Measurements from ENCODE around the gene TNFRSF18. TPM values are rescaled to one million over a fixed set of nuclear protein-coding genes. Genes with fewer than 3 reads are reported as not detected.

The TNFRSF18 gene
- total and polyA plus RNA-seq, 4 donors = 0.17 to 0.24 (median 0.19) TPM; not detected in 1

- TF ChIP-seq, protein P1, sequence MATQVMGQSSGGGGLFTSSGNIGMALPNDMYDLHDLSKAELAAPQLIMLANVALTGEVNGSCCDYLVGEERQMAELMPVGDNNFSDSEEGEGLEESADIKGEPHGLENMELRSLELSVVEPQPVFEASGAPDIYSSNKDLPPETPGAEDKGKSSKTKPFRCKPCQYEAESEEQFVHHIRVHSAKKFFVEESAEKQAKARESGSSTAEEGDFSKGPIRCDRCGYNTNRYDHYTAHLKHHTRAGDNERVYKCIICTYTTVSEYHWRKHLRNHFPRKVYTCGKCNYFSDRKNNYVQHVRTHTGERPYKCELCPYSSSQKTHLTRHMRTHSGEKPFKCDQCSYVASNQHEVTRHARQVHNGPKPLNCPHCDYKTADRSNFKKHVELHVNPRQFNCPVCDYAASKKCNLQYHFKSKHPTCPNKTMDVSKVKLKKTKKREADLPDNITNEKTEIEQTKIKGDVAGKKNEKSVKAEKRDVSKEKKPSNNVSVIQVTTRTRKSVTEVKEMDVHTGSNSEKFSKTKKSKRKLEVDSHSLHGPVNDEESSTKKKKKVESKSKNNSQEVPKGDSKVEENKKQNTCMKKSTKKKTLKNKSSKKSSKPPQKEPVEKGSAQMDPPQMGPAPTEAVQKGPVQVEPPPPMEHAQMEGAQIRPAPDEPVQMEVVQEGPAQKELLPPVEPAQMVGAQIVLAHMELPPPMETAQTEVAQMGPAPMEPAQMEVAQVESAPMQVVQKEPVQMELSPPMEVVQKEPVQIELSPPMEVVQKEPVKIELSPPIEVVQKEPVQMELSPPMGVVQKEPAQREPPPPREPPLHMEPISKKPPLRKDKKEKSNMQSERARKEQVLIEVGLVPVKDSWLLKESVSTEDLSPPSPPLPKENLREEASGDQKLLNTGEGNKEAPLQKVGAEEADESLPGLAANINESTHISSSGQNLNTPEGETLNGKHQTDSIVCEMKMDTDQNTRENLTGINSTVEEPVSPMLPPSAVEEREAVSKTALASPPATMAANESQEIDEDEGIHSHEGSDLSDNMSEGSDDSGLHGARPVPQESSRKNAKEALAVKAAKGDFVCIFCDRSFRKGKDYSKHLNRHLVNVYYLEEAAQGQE (IDR thresholded peaks at IDR 0.05) = no peak
- TF ChIP-seq ZBTB33 (IDR thresholded peaks at IDR 0.05) (no peak), TAF1 (conservative IDR thresholded peaks at IDR 0.05) (no peak), RXRA (IDR thresholded peaks at IDR 0.05) (no peak), FOXA1 (IDR thresholded peaks at IDR 0.05) (no peak), JUND (IDR thresholded peaks at IDR 0.05) (no peak), RAD21 (IDR thresholded peaks at IDR 0.05) (no peak), YY1 (IDR thresholded peaks at IDR 0.05) (no peak)
- TF ChIP-seq, protein P2, sequence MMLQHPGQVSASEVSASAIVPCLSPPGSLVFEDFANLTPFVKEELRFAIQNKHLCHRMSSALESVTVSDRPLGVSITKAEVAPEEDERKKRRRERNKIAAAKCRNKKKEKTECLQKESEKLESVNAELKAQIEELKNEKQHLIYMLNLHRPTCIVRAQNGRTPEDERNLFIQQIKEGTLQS (IDR thresholded peaks at IDR 0.05) = no peak
These were observed 48.2 kb upstream of the TNFRSF18 start (continued) for GRCh38 chr1:1254667-1254998.

DNA sequence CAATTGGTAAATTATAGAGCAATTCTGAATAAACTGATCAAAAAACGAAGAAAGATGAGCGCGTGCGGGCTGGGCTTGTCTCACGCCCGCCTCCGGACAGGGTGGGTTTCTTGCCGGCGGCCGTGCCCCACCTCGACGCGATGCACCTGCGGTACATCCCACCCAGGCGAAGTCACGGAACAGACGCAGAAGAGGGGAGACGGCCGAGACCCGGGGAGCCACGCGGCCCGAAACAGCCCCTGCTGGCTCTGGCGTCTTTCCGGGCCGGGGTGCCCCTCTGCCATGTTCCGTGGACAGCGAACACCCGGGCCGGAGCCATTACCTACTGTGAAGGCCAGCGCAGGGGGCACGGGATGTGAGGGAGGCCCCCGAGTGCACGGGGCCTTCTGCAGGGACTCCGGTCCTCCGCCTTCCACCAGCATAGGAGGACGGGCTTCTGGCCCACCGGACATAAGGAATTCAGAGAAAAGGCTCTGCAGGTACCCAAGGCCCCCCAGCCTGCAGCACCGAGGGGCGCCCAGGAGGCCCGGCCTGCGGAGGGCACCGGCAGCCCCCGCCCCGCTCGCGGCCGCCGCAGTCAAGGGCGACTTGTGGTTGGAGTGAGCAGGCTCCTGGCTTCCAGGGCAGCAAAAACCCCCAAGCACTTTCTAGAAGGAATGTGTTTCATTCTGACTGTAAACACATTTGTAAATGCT lies 47.7 kb upstream of the TNFRSF18 start:
- H3K4me1 ChIP-seq (ENCODE audit: control insufficient read depth in 4 of 4, insufficient read depth in 4 of 4, low read length in 3 of 4) = no peaks in the 10 kb centered on the region
- H3K27me3 ChIP-seq (ENCODE audit: control insufficient read depth in 4 of 4, insufficient read depth in 4 of 4, low read length in 3 of 4) = no peaks in the 10 kb centered on the region
- DNase-seq (ENCODE audit: low spot score) = no peak
- H3K4me3 ChIP-seq (ENCODE audit: low read depth in 1 of 3, low read length in 3 of 3) = no peak overlapping the region
- H3K27ac ChIP-seq (ENCODE audit: low read depth in 1 of 2, low read length in 2 of 2) = no peak overlapping the region
- no peaks in the 10 kb centered on the region for H3K9me3 ChIP-seq (ENCODE audit: control insufficient read depth in 4 of 4, low read length in 3 of 4)
- WGBS = 95% methylated on average over 50 of the region's 50 CpGs
- TF ChIP-seq JUND (IDR thresholded peaks at IDR 0.05) = no peak
- no peak for TF ChIP-seq HNF4A (conservative IDR thresholded peaks at IDR 0.05)
- no peak for TF ChIP-seq HNF4G (IDR thresholded peaks at IDR 0.05)
- H3K9ac ChIP-seq (ENCODE audit: low read depth in 1 of 2, low read length in 2 of 2) = no peak overlapping the region
- H3K36me3 ChIP-seq (ENCODE audit: control insufficient read depth in 4 of 4, insufficient read depth in 3 of 4, low read depth in 1 of 4, low read length in 3 of 4) = peaks cover 13 to 30% (median 16%) of the 10 kb centered on the region in 4 donors

DNA sequence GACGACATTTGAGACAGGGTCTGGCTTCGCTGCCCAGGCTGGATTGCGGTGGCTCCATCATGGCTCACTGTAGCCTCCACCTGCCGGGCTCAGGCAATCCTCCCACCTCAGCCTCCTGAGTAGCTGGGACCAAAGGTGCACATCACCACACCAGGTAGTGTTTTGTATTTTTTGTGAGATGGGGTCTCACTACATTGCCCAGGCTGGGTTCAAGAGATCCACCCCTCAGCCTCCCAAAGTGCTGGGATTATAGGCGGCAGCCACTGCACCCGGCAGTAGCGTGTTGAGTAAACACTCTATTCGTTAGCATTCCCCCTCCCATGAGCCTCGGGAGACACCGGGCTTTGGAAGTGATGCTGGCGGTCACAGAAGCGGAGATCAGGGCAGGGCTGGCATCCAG lies 46.9 kb upstream of the TNFRSF18 start:
- no peak for TF ChIP-seq GABPA (IDR thresholded peaks at IDR 0.05 in 1 of 2, conservative IDR thresholded peaks at IDR 0.05 in 1 of 2)
- TF ChIP-seq YY1 (IDR thresholded peaks at IDR 0.05) = no peak
- no peak for TF ChIP-seq HNF4A (conservative IDR thresholded peaks at IDR 0.05)
- TF ChIP-seq MAX (IDR thresholded peaks at IDR 0.05) = no peak
- TF ChIP-seq, protein P1 (IDR thresholded peaks at IDR 0.05) = no peak
- TF ChIP-seq FOXA1 (IDR thresholded peaks at IDR 0.05) = no peak
- no peak for TF ChIP-seq TAF1 (conservative IDR thresholded peaks at IDR 0.05)
- TF ChIP-seq JUND (IDR thresholded peaks at IDR 0.05) = no peak
- TF ChIP-seq RAD21 (IDR thresholded peaks at IDR 0.05) = no peak
- TF ChIP-seq FOXA2 (IDR thresholded peaks at IDR 0.05) = no peak
- no peak for TF ChIP-seq SP1 (IDR thresholded peaks at IDR 0.05)
- no peak for TF ChIP-seq NR2F2 (IDR thresholded peaks at IDR 0.05)
- TF ChIP-seq RXRA (IDR thresholded peaks at IDR 0.05) = no peak
- Histone ChIP-seq H3K9ac (ENCODE audit: low read depth in 1 of 2, low read length in 2 of 2) (no peak overlapping the region), H3K4me1 (ENCODE audit: control insufficient read depth in 4 of 4, insufficient read depth in 4 of 4, low read length in 3 of 4) (no peaks in the 10 kb centered on the region), H3K36me3 (ENCODE audit: control insufficient read depth in 4 of 4, insufficient read depth in 3 of 4, low read depth in 1 of 4, low read length in 3 of 4) (peaks cover 13 to 25% (median 15%) of the 10 kb centered on the region in 4 donors), H3K27me3 (ENCODE audit: control insufficient read depth in 4 of 4, insufficient read depth in 4 of 4, low read length in 3 of 4) (no peaks in the 10 kb centered on the region), H3K27ac (ENCODE audit: low read depth in 1 of 2, low read length in 2 of 2) (no peak overlapping the region), H3K4me3 (ENCODE audit: low read depth in 1 of 3, low read length in 3 of 3) (no peak overlapping the region), H3K9me3 (ENCODE audit: control insufficient read depth in 4 of 4, low read length in 3 of 4) (no peaks in the 10 kb centered on the region)
- DNase-seq (ENCODE audit: low spot score) = no peak
- 82% methylated on average over 12 of the region's 12 CpGs for WGBS
